ENCODE measurements around the gene ARHGEF10L.

DNA sequence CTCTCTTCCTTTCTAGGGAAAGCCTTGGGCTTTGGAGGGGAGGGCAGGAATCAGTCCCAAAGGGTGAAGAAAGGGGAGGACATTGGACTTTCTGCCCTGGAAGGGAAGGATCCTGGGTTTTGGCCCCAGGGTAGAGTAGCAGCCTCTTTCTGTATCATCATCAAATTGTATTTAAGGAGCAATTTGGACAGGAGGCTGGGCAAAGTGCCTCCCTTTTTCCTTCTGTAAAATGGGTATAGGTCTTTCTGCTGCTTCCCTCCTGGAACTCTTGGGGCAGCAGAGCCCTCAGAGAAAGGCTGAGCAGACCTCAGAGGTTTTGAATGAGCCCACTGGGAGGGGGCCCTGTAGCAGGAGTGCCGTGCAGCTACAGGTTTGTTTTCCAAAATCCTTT lies 38.4 kb downstream of the ARHGEF10L start:
- TF ChIP-seq, protein P1, sequence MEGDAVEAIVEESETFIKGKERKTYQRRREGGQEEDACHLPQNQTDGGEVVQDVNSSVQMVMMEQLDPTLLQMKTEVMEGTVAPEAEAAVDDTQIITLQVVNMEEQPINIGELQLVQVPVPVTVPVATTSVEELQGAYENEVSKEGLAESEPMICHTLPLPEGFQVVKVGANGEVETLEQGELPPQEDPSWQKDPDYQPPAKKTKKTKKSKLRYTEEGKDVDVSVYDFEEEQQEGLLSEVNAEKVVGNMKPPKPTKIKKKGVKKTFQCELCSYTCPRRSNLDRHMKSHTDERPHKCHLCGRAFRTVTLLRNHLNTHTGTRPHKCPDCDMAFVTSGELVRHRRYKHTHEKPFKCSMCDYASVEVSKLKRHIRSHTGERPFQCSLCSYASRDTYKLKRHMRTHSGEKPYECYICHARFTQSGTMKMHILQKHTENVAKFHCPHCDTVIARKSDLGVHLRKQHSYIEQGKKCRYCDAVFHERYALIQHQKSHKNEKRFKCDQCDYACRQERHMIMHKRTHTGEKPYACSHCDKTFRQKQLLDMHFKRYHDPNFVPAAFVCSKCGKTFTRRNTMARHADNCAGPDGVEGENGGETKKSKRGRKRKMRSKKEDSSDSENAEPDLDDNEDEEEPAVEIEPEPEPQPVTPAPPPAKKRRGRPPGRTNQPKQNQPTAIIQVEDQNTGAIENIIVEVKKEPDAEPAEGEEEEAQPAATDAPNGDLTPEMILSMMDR (IDR thresholded peaks at IDR 0.05), result no peak
- no peak for TF ChIP-seq POLR2A (IDR thresholded peaks at IDR 0.05)
